Midbrain (tissue), 1 donor: ENCODE data around the gene SLC25A25.

Experiments
- DNase-seq: peaks from one replicate; lab custom pipeline; 2025; lab: John Stamatoyannopoulos, UW

SLC25A25 gene

GRCh38 chr9:128096616-128097536 lies 28.8 kb downstream of the SLC25A25 start:
- no peak for DNase-seq

GRCh38 chr9:128097543-128098296 lies 29.7 kb downstream of the SLC25A25 start:
- DNase-seq: no peak

GRCh38 chr9:128098297-128099230 lies 30.5 kb downstream of the SLC25A25 start:
- peak; percentile 75 for DNase-seq

DNA sequence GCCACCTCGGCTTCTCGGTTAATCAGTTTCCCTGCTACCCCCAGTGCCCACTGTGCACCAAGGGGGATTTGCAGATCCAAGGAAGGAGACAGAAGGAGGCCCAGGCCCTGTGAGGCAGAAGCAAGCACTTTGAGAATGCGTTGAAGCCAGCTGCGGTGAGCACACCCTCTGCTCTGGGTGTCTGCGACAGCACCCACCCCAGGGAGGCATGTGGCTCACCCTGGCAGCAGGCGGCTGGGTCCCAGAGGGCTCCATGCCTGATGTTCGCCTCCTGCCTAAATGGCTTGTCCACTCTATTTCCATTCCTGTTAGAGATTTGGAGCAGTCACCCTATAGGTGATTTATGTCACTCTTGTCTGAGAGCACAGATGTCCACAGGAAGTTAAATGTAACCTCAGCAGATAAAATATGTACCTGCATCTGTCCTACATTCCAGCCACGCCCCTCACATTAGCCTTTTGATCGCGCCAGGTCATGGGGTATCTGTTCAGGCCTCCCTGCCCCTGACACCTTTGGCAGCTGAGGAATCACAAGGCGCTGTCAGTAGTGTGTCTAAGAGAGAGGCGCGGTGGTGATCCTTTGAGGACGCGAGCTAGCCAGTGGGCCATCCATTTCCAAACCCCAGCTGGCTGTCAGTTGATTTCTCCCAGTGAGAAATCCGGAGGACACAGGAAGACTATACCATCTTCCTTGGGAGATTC lies 31.3 kb downstream of the SLC25A25 start:
- DNase-seq: no peak

DNA sequence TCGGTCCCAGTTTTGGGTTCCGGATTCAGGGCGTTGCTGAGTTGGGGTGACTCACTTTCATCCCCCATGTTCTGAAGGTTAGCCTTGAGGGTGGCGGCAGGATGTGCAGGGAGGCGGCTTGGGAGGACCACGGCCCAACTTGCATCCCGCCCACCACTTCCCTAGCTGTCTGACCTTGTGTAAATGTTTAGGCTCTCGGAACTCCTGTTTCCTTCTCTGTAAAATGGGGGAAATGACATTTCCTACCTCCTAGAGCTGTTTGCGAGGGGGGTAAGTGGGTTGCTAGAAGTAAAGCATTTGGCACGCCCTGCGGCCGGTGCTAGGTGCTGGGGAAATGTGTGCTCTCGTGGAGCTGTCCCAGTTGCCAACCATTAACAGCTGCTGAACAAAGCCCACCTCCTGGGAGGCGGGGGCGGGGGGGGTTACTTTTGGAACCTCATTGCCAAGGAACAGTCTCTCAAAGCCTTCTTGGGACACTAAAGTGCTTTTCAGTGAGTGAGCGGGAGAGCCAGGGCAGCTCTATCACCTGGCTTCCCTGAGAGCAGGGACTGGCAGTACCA lies 32.0 kb downstream of the SLC25A25 start:
- peak; percentile 39 for DNase-seq

- DNase-seq: no peak
Observed at GRCh38 chr9:128100581-128100980, 32.5 kb downstream of the SLC25A25 start.

DNA sequence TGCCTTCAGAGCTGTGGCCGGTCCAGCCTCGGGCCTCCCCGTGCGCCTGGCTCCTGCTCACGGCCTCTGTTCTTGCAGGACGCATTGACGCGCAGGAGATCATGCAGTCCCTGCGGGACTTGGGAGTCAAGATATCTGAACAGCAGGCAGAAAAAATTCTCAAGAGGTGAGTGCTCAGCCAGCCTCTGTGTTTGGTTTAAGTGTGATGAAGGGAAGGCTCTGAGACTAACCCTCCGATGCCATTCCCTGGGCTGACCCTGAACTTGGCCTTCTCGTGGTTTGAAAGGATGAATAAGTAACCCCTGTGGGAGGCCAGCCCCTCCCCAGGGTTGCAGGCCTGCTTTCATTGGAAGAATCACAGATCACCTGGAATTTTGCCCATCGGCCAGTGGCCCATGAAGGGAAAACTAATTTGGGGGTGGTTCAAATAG lies 33.2 kb downstream of the SLC25A25 start:
- no peak for DNase-seq

GRCh38 chr9:128101690-128102089 lies 33.7 kb downstream of the SLC25A25 start:
- DNase-seq: no peak

DNA sequence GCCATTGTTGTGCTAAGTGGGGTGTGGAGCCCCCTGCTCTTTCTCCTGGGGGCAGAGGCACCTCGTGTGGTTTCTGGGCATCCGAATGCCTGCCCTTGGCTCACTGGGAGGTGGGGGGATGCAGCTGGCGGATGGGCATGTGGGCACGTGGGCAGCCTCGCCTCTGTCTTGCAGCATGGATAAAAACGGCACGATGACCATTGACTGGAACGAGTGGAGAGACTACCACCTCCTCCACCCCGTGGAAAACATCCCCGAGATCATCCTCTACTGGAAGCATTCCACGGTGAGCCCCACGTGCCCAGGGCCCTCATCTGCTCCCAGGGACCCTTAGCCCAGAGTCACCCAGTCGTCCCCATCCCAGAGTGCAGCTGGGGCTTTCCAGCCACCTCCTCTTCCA lies 34.2 kb downstream of the SLC25A25 start:
- DNase-seq: no peak

GRCh38 chr9:128102861-128103588 lies 35.0 kb downstream of the SLC25A25 start:
- DNase-seq: no peak

- DNase-seq: no peak
Observed at GRCh38 chr9:128103589-128103962, 35.5 kb downstream of the SLC25A25 start.

GRCh38 chr9:128104171-128104618 lies 36.2 kb downstream of the SLC25A25 start:
- DNase-seq: no peak

DNA sequence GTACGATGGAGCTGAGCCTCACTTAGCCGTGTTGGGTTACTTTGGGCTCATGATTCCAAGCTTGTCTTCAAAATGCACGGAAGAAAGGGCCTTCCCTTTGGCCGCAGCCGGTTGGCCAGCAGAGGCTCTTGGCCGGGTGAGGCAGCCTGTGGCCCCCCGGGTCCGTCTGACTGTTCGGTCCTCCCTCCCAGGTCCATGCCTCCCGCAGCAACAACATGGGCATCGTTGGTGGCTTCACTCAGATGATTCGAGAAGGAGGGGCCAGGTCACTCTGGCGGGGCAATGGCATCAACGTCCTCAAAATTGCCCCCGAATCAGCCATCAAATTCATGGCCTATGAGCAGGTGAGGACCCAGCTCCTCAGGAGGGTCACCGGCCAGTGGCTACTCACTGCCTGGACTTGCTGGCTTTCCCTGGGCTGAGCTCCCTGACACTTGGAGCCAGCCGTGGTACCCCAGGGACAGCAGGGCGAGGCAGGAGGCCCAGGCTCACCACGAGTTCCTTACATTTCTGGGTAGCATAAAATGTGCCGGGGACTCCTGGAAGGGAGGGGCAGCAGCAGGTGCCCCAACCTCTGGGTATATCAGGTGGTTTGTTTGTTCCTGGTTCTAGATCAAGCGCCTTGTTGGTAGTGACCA lies 37.6 kb downstream of the SLC25A25 start:
- no peak for DNase-seq

GRCh38 chr9:128106181-128106939 lies 38.3 kb downstream of the SLC25A25 start:
- DNase-seq: no peak

DNA sequence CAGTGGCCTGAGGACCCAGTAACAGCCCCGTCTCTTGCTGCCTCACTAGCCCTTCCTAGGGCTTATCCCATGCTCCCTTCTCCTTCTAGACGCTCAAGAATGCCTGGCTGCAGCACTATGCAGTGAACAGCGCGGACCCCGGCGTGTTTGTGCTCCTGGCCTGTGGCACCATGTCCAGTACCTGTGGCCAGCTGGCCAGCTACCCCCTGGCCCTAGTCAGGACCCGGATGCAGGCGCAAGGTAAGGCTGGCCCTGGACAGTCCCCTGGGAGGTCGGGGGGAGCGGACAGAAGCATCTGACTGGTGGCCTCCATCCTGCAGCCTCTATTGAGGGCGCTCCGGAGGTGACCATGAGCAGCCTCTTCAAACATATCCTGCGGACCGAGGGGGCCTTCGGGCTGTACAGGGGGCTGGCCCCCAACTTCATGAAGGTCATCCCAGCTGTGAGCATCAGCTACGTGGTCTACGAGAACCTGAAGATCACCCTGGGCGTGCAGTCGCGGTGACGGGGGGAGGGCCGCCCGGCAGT lies 39.0 kb downstream of the SLC25A25 start:
- no peak for DNase-seq

GRCh38 chr9:128107468-128108268 lies 39.6 kb downstream of the SLC25A25 start:
- no peak for DNase-seq

- no peak for DNase-seq
Observed at GRCh38 chr9:128108269-128109049, 40.4 kb downstream of the SLC25A25 start.
